Measurements from ENCODE around the gene MN1. TPM values are rescaled to one million over a fixed set of nuclear protein-coding genes. Genes with fewer than 3 reads are reported as not detected.

The MN1 gene
- total RNA-seq, 2 donors from 2014 or later: 1.0 to 5.6 TPM

- Histone ChIP-seq H3K27me3 (no peaks in the 10 kb centered on the region), H3K4me3 (no peak overlapping the region), H3K4me1 (peaks cover 16% of the 10 kb centered on the region), H3K27ac (no peak overlapping the region), H3K9me3 (no peaks in the 10 kb centered on the region), H3K36me3 (replicated peaks in 1 of 2; ENCODE audit: insufficient read depth in 1 of 2, low read depth in 2 of 2) (peaks cover 0 to 2% of the 10 kb centered on the region in 2 donors)
- WGBS, 2 donors: 86 to 89% methylated on average over 5 of the region's 5 CpGs
- ATAC-seq (no peak), DNase-seq (no peak)
- TF ChIP-seq POLR2A (IDR thresholded peaks at IDR 0.05) (no peak), CTCF (IDR thresholded peaks at IDR 0.05) (no peak)
- intact Hi-C loops (cut with DNase I): no loop called here
Observed at GRCh38 chr22:27846248-27846757, 44.7 kb upstream of the MN1 start.

GRCh38 chr22:27845644-27846043 lies 44.1 kb upstream of the MN1 start:
- Histone ChIP-seq H3K4me1 (peaks cover 16% of the 10 kb centered on the region), H3K27ac (no peak overlapping the region), H3K9me3 (no peaks in the 10 kb centered on the region), H3K4me3 (no peak overlapping the region), H3K36me3 (replicated peaks in 1 of 2; ENCODE audit: insufficient read depth in 1 of 2, low read depth in 2 of 2) (no peaks in the 10 kb centered on the region), H3K27me3 (no peaks in the 10 kb centered on the region)
- TF ChIP-seq POLR2A (IDR thresholded peaks at IDR 0.05) (no peak), CTCF (IDR thresholded peaks at IDR 0.05) (no peak)
- DNase-seq: no peak
- intact Hi-C loops (cut with DNase I): no loop called here
- ATAC-seq: no peak
- WGBS, 2 donors: 86 to 95% methylated on average over 7 of the region's 7 CpGs

GRCh38 chr22:27844656-27845591 lies 43.4 kb upstream of the MN1 start:
- H3K27me3 ChIP-seq: no peaks in the 10 kb centered on the region
- intact Hi-C loops (cut with DNase I): no loop called here
- peaks cover 9% of the 10 kb centered on the region for H3K4me1 ChIP-seq
- no peak overlapping the region for H3K27ac ChIP-seq
- 89 to 92% methylated on average over 12 to 20 of the region's 20 CpGs for WGBS, 2 donors
- H3K4me3 ChIP-seq: no peak overlapping the region
- ATAC-seq (no peak), DNase-seq (no peak)
- no peak for TF ChIP-seq CTCF (IDR thresholded peaks at IDR 0.05)
- TF ChIP-seq POLR2A (IDR thresholded peaks at IDR 0.05): no peak
- no peaks in the 10 kb centered on the region for H3K36me3 ChIP-seq (replicated peaks in 1 of 2; ENCODE audit: insufficient read depth in 1 of 2, low read depth in 2 of 2)
- no peaks in the 10 kb centered on the region for H3K9me3 ChIP-seq

- ATAC-seq: no peak
- WGBS, 2 donors: 91 to 96% methylated on average over 6 of the region's 6 CpGs
- no peak for DNase-seq
Observed at GRCh38 chr22:27844256-27844655, 42.7 kb upstream of the MN1 start.

More at GRCh38 chr22:27844256-27844655, 42.7 kb upstream of the MN1 start:
- Histone ChIP-seq H3K4me3 (no peak overlapping the region), H3K9me3 (no peaks in the 10 kb centered on the region), H3K4me1 (peaks cover 9% of the 10 kb centered on the region), H3K36me3 (replicated peaks in 1 of 2; ENCODE audit: insufficient read depth in 1 of 2, low read depth in 2 of 2) (no peaks in the 10 kb centered on the region), H3K27ac (no peak overlapping the region), H3K27me3 (no peaks in the 10 kb centered on the region)
- intact Hi-C loops (cut with DNase I): no loop called here
- TF ChIP-seq CTCF (IDR thresholded peaks at IDR 0.05): no peak
- TF ChIP-seq POLR2A (IDR thresholded peaks at IDR 0.05): no peak
